Hematopoietic multipotent progenitor cell (in vitro differentiated cells): ENCODE measurements around the gene CFAP73. TPM values are rescaled to one million over a fixed set of nuclear protein-coding genes. Genes with fewer than 3 reads are reported as not detected.
A peak's percentile ranks its signal among the peaks of the same experiment; 100 is the strongest.

Experiments
- DNase-seq, 3 donors: peaks; one replicate each; pipeline ENCODE4 v3.0.0-alpha.2; 2011 to 2015; ENCODE audit warnings: low read depth in 2 of 3, low spot score in 2 of 3
- small RNA-seq: library from RNA; depleted of rRNA; stranded (forward); fragments of <200 nt; gene quantifications from one replicate; pipeline ENCODE3, GENCODE V24; 2012
- total RNA-seq: library from RNA; depleted of rRNA; stranded (reverse); fragments of >200 nt; gene quantifications from one replicate; pipeline ENCODE4 v1.2.3, GENCODE V29; 2012

CFAP73 gene
- total RNA-seq, 1 donor: not detected

DNA sequence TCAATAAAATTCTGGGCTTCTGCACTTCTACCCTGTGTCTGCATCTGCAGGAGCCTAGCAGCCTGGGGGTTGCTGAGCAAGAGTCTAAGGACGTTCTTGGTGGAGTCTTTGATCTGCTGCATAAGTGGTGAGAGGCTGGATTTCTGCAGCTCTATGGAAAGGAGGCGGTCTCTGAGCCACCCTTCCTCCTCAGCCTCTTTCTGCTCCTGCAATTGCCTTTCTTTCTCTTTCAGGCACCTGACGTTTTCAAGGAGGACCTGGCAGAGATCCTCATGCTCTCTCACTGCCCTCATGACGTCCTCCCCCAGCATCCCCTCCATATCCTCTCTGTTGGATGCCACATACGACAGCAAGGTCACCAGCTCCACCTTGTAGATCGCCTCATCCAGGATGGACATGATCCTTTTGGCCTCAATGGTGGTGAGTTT is 58.1 kb downstream of the CFAP73 start:
- peak in 1 of 3 donors; percentile 32 for DNase-seq

DNA sequence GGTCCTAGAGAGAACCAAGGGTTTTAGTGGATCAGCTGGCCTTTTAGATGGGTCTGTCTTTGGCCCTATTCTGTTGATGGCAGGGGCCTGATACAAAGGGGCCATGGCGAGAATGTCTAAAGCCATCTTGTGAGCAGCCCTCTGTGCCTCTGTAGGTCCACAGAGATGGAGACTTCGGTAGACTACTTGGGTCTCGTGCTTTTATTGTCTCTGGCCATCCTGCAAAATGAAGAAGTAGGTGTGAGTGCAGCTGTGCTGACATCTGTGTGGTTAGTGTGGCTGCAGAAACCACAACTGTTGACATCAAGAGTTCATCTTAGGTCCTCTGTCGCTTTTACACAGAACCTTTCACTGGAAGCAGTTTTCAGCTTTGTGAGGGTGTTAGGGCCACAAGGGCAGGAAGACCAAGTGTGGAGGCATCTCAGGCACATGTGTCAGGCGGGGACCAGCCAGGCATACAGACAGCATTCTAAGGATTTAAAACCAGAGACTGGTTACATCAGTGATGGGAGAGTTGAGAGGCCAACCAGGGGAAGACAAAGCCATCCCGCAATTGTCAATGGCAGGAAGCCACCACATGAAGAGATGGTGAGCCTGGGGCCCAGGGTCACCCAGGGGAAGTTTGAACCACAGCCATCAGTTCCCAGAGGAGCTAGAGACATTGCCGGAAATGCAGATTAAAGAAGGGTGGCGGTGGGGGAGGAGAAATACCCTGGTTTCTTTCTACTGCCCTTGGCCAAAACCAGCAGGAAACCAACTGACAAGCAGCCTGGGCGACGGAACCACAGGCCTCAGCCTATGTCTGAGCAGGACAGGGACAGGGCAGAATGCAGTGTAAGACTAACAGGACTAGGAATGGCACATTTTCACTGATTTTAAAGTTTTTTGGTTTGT is 58.8 kb downstream of the CFAP73 start:
- peak; percentile 48 to 92 (median 91) for DNase-seq

Small RNAs within 50 kb of the gene (small RNA-seq; reads per million reads assigned to genes)
- not detected for gene MIR7106
- not detected for gene RF00019

Other genes starting within 250 kb of the CFAP73 start
- 24.5 TPM for gene OAS1, start 242.8 kb upstream of the CFAP73 start, total RNA-seq
- 31.2 TPM for gene OAS3, start 211.2 kb upstream of the CFAP73 start, total RNA-seq
- gene OAS2, start 171.2 kb upstream of the CFAP73 start, total RNA-seq: 34.7 TPM
- gene DTX1, start 93.0 kb upstream of the CFAP73 start, total RNA-seq: 1.1 TPM
- gene RASAL1, start 14.0 kb upstream of the CFAP73 start, total RNA-seq: 0.27 TPM
- gene DDX54, start 35.8 kb downstream of the CFAP73 start, total RNA-seq: 57.4 TPM
- 28.3 TPM for gene RITA1, start 36.0 kb downstream of the CFAP73 start, total RNA-seq
- gene TPCN1, start 71.7 kb downstream of the CFAP73 start, total RNA-seq: 16.4 TPM
- 37.4 TPM for gene SLC8B1, start 185.4 kb downstream of the CFAP73 start, total RNA-seq
- 13.7 TPM for gene PLBD2, start 208.9 kb downstream of the CFAP73 start, total RNA-seq